ENCODE measurements around the gene ELOF1. TPM values are rescaled to one million over a fixed set of nuclear protein-coding genes. Genes with fewer than 3 reads are reported as not detected.

The ELOF1 gene
- total and polyA plus RNA-seq, 2 donors (not counting 3 experiments of a cell fraction or from before 2014, with no cell fraction given) = 49.9 to 80.2 TPM

DNA sequence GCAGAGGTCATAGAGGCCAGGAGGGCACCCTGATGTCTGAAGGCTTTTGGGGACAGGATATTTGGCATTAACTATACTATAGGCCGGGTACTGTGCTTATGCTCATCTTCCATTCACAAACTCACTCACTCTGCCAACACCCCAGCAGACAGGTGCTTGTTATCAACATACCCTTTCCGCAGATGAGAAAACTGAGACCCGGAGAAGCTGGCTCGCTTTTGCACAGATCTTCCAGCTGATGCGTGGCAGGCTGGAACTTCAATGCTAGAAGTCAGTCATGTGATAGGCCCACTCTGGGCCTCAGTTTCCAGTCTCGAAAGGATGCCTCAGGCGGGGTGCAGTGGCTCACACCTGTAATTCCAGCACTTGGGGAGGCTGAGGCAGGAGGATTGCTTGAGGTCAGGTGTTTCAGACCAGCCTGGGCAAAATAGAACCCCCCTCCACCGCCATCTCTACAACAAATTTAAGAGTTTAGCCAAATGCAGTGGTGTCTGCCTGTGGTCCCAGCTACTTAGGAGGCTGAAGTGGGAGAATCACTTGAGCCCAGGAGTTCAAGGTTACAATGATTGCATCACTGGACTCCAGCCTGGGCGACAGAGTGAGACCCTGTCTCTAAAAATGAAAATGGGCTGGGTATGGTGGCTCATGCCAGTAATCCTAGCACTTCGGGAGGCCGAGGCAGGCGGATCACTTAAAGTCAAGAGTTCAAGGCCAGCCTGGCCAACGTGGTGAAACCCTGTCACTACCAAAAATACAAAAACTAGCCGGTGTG lies 10.9 kb downstream of the ELOF1 start:
- Histone ChIP-seq H3K4me1 (ENCODE audit: control insufficient read depth, extremely low read depth, insufficient read depth, low read length) (no peaks in the 10 kb centered on the region), H3K9me1 (replicated peaks; ENCODE audit: control insufficient read depth, extremely low read depth, insufficient read depth, low read length) (no peaks in the 10 kb centered on the region), H3K4me3 (replicated peaks in 1 of 3; ENCODE audit: insufficient read depth in 1 of 3, low read depth in 1 of 3, low read length in 3 of 3) (no peak overlapping the region), H3K9me3 (replicated peaks; ENCODE audit: control insufficient read depth, insufficient read depth, low read length) (no peaks in the 10 kb centered on the region), H3K4me2 (ENCODE audit: insufficient read depth, low read length) (no peak overlapping the region), H2AFZ (ENCODE audit: low read depth, low read length) (no peak overlapping the region), H4K20me1 (replicated peaks; ENCODE audit: control insufficient read depth, extremely low read depth, insufficient read depth, low read length) (no peaks in the 10 kb centered on the region), H3K27ac (ENCODE audit: insufficient read depth, low read depth, low read length) (no peak overlapping the region), H3K27me3 (ENCODE audit: control insufficient read depth in 2 of 2, insufficient read depth in 2 of 2, low read length in 2 of 2) (no peaks in the 10 kb centered on the region), H3K79me2 (ENCODE audit: control insufficient read depth, insufficient read depth, low read length) (no peaks in the 10 kb centered on the region), H3K36me3 (ENCODE audit: control insufficient read depth in 2 of 2, extremely low read depth in 1 of 2, insufficient read depth in 2 of 2, low read length in 2 of 2) (peaks cover 0 to 7% of the 10 kb centered on the region in 2 experiments), H3K9ac (replicated peaks; ENCODE audit: extremely low read depth, insufficient read depth, low read length) (no peak overlapping the region)
- BruUV-seq (replicated peaks) = no TSS peak
- CTCF ChIA-PET = interaction anchor here (0.5 kb wide), 1 partner anchor 447 kb away, joined by 3 read pairs; no protein-coding TSS in a partner anchor
- TF ChIP-seq, protein P1, sequence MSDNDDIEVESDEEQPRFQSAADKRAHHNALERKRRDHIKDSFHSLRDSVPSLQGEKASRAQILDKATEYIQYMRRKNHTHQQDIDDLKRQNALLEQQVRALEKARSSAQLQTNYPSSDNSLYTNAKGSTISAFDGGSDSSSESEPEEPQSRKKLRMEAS (IDR thresholded peaks at IDR 0.05; ENCODE audit: insufficient read depth, insufficient read length) = no peak
- TF ChIP-seq GATA2 (IDR thresholded peaks at IDR 0.05; ENCODE audit: insufficient read depth, insufficient read length, low read depth, low read length) (no peak), EZH2 (IDR thresholded peaks at IDR 0.05; ENCODE audit: borderline replicate concordance, low read depth, low read length, severe bottlenecking) (no peak), POLR2AphosphoS5 (IDR thresholded peaks at IDR 0.05; ENCODE audit: insufficient read depth, low read depth, low read length) (no peak), POLR2A (IDR thresholded peaks at IDR 0.05; ENCODE audit: low read depth, low read length) (no peak), JUN (IDR thresholded peaks at IDR 0.05; ENCODE audit: borderline replicate concordance, insufficient read depth, insufficient read length, low read depth) (no peak), MYC (IDR thresholded peaks at IDR 0.05; ENCODE audit: low read depth, low read length) (no peak), FOS (IDR thresholded peaks at IDR 0.05; ENCODE audit: borderline replicate concordance, insufficient read depth, low read length) (no peak)
- TF ChIP-seq, protein P2, sequence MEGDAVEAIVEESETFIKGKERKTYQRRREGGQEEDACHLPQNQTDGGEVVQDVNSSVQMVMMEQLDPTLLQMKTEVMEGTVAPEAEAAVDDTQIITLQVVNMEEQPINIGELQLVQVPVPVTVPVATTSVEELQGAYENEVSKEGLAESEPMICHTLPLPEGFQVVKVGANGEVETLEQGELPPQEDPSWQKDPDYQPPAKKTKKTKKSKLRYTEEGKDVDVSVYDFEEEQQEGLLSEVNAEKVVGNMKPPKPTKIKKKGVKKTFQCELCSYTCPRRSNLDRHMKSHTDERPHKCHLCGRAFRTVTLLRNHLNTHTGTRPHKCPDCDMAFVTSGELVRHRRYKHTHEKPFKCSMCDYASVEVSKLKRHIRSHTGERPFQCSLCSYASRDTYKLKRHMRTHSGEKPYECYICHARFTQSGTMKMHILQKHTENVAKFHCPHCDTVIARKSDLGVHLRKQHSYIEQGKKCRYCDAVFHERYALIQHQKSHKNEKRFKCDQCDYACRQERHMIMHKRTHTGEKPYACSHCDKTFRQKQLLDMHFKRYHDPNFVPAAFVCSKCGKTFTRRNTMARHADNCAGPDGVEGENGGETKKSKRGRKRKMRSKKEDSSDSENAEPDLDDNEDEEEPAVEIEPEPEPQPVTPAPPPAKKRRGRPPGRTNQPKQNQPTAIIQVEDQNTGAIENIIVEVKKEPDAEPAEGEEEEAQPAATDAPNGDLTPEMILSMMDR (IDR thresholded peaks at IDR 0.05; ENCODE audit: extremely low read depth in 1 of 2, insufficient read depth in 1 of 2, low read depth in 1 of 2, low read length in 2 of 2) = no peak
- intact Hi-C loops (cut with micrococcal nuclease) = no loop called here
- dilution Hi-C loops (cut with MboI; ENCODE audit: extremely low pct_ligation_motif_present, low sequenced_read_pairs) = no loop called here
- FAIRE-seq (no peak), DNase-seq (ENCODE audit: low read depth, low spot score) (no peak)
- POLR2A ChIA-PET = no interaction called here
